A673 (cell line): Measurements from ENCODE around the gene STK33. TPM values are rescaled to one million over a fixed set of nuclear protein-coding genes. Genes with fewer than 3 reads are reported as not detected.

Source experiments
- BruUV-seq: library from RNA; stranded (reverse); fragments of 400-500 nt; replicated peaks from 2 replicates; lab custom pipeline; 2021; lab: Mats Ljungman, UMichigan
- CTCF ChIA-PET: fragments of 300-600 bp; sonication (Branson Sonifier 250); formaldehyde crosslinking; loops from one replicate; lab custom pipeline; 2022; ENCODE audit warnings: antibody characterized with exemption; lab: Charles Lee
- POLR2A ChIA-PET: fragments of 300-600 bp; sonication (Branson Sonifier 250); formaldehyde crosslinking; loops from one replicate; lab custom pipeline; 2022; ENCODE audit warnings: antibody characterized with exemption; ENCODE audit not compliant: low non-redundant PET; lab: Charles Lee
- DNase-seq: peaks from one replicate; pipeline ENCODE4 v3.0.0-alpha.2; 2015; ENCODE audit warnings: low spot score
- H3K27ac ChIP-seq: fragments of 200-600 bp; sonication (generic); 2 replicates; pipeline ENCODE4 v1.5.1; 2016; ENCODE audit warnings: mixed run types, low read depth, mild to moderate bottlenecking, mixed read lengths, antibody characterized with exemption, low read length; ENCODE audit not compliant: poor library complexity, severe bottlenecking
- H3K27me3 ChIP-seq: fragments of 200-600 bp; sonication (generic); replicated peaks from 2 replicates; pipeline ENCODE4 v1.6.1; 2017; ENCODE audit warnings: mixed run types, low read depth, mild to moderate bottlenecking, mixed read lengths, antibody characterized with exemption, low read length; ENCODE audit not compliant: insufficient read depth, poor library complexity
- H3K36me3 ChIP-seq: fragments of 200-600 bp; sonication (generic); 2 replicates; pipeline ENCODE4 v1.6.1; 2016; ENCODE audit warnings: mixed run types, mild to moderate bottlenecking, mixed read lengths, antibody characterized with exemption, low read length; ENCODE audit not compliant: insufficient read depth, poor library complexity, severe bottlenecking
- H3K4me1 ChIP-seq: fragments of 200-600 bp; sonication (generic); 2 replicates; pipeline ENCODE4 v1.6.1; 2017; ENCODE audit warnings: mixed run types, mild to moderate bottlenecking, mixed read lengths, antibody characterized with exemption, low read length; ENCODE audit not compliant: insufficient read depth, poor library complexity, severe bottlenecking
- H3K4me3 ChIP-seq: fragments of 200-600 bp; sonication (generic); 2 replicates; pipeline ENCODE4 v1.5.1; 2016; ENCODE audit warnings: low read depth, mixed run types, mild to moderate bottlenecking, mixed read lengths, low read length; ENCODE audit not compliant: poor library complexity, severe bottlenecking
- H3K9me3 ChIP-seq: fragments of 200-600 bp; sonication (generic); 2 replicates; pipeline ENCODE4 v1.6.1; 2016; ENCODE audit warnings: mixed run types, low read depth, mild to moderate bottlenecking, mixed read lengths, antibody characterized with exemption, low read length; ENCODE audit not compliant: poor library complexity, severe bottlenecking
- CTCF ChIP-seq: fragments of 300-800, 200-600 bp; sonication (generic); conservative IDR thresholded peaks from 2 replicates; pipeline ENCODE4 v1.5.1; 2017; ENCODE audit warnings: low read depth, mild to moderate bottlenecking, antibody characterized with exemption, low read length, moderate library complexity, mixed read lengths
- EZH2 ChIP-seq: fragments of 200-600 bp; sonication (generic); IDR thresholded peaks from 2 replicates; pipeline ENCODE4 v1.6.1; 2017; ENCODE audit warnings: borderline replicate concordance, low read depth, mild to moderate bottlenecking, mixed read lengths, antibody characterized with exemption, low read length; ENCODE audit not compliant: poor library complexity, severe bottlenecking
- intact Hi-C: fragments of 100-400 bp; cut with micrococcal nuclease; formaldehyde crosslinking; loops from one replicate; pipeline ENCODE4 v1.10.0; 2022; ENCODE audit not compliant: unreplicated experiment
- total RNA-seq: library from RNA; stranded (reverse); gene quantifications from 2 replicates; pipeline ENCODE4 v1.2.3, GENCODE V29; 2021

Gene STK33
- total RNA-seq, 1 experiment from 2014 or later, result not detected

GRCh38 chr11:8605971-8606563 is 12.0 kb upstream of the STK33 start:
- no TSS peak for BruUV-seq
- no peak for TF ChIP-seq EZH2
- TF ChIP-seq CTCF, result no peak
- CTCF ChIA-PET, result no interaction called here
- no peak overlapping the region for H3K27ac ChIP-seq
- POLR2A ChIA-PET, result no interaction called here
- no peaks in the 10 kb centered on the region for H3K4me1 ChIP-seq
- H3K36me3 ChIP-seq, result no peaks in the 10 kb centered on the region
- DNase-seq, result no peak
- intact Hi-C loops, result no loop called here
- H3K4me3 ChIP-seq, result no peak overlapping the region
- no peaks in the 10 kb centered on the region for H3K27me3 ChIP-seq
- H3K9me3 ChIP-seq, result no peaks in the 10 kb centered on the region

GRCh38 chr11:8604078-8604723 is 10.2 kb upstream of the STK33 start:
- no peaks in the 10 kb centered on the region for H3K9me3 ChIP-seq
- no peaks in the 10 kb centered on the region for H3K4me1 ChIP-seq
- POLR2A ChIA-PET, result no interaction called here
- TF ChIP-seq CTCF, result peak; percentile 80
- TF ChIP-seq EZH2, result no peak
- DNase-seq, result peak; percentile 71
- CTCF ChIA-PET, result no interaction called here
- intact Hi-C loops, result no loop called here
- no peaks in the 10 kb centered on the region for H3K27me3 ChIP-seq
- H3K36me3 ChIP-seq, result no peaks in the 10 kb centered on the region
- H3K27ac ChIP-seq, result no peak overlapping the region
- no peak overlapping the region for H3K4me3 ChIP-seq
- no TSS peak for BruUV-seq

GRCh38 chr11:8603696-8604077 is 9.7 kb upstream of the STK33 start:
- H3K9me3 ChIP-seq, result no peaks in the 10 kb centered on the region
- H3K4me1 ChIP-seq, result no peaks in the 10 kb centered on the region
- DNase-seq, result no peak
- BruUV-seq, result no TSS peak
- ChIA-PET CTCF (no interaction called here), POLR2A (no interaction called here)
- TF ChIP-seq EZH2, result no peak
- no peak for TF ChIP-seq CTCF
- intact Hi-C loops, result no loop called here
- H3K27me3 ChIP-seq, result peaks cover 3% of the 10 kb centered on the region
- H3K27ac ChIP-seq, result no peak overlapping the region
- H3K36me3 ChIP-seq, result no peaks in the 10 kb centered on the region
- H3K4me3 ChIP-seq, result no peak overlapping the region
